IMR-90 (cell line): ENCODE measurements around the gene TBC1D22A.

ENCODE experiments used
- ELK1 ChIP-seq: fragments of 150-350 bp; IDR thresholded peaks from 2 replicates; pipeline ENCODE4 v1.6.1; 2016; ENCODE audit warnings: low read depth, mild to moderate bottlenecking, low read length, moderate library complexity, borderline replicate concordance
- MXI1 ChIP-seq: IDR thresholded peaks from 2 replicates; pipeline ENCODE4 v1.6.1; 2012; ENCODE audit warnings: low read depth, mild to moderate bottlenecking, low read length, moderate library complexity, borderline replicate concordance
- POLR2A ChIP-seq: IDR thresholded peaks from 2 replicates; pipeline ENCODE4 v1.6.1; 2012; ENCODE audit warnings: mild to moderate bottlenecking, low read depth, low read length
- TF ChIP-seq, protein P1 (sequence below): conservative IDR thresholded peaks from 2 replicates; pipeline ENCODE4 v1.5.1; 2012; ENCODE audit warnings: mild to moderate bottlenecking, low read depth, low read length, improper control_type of control experiment

DNA sequence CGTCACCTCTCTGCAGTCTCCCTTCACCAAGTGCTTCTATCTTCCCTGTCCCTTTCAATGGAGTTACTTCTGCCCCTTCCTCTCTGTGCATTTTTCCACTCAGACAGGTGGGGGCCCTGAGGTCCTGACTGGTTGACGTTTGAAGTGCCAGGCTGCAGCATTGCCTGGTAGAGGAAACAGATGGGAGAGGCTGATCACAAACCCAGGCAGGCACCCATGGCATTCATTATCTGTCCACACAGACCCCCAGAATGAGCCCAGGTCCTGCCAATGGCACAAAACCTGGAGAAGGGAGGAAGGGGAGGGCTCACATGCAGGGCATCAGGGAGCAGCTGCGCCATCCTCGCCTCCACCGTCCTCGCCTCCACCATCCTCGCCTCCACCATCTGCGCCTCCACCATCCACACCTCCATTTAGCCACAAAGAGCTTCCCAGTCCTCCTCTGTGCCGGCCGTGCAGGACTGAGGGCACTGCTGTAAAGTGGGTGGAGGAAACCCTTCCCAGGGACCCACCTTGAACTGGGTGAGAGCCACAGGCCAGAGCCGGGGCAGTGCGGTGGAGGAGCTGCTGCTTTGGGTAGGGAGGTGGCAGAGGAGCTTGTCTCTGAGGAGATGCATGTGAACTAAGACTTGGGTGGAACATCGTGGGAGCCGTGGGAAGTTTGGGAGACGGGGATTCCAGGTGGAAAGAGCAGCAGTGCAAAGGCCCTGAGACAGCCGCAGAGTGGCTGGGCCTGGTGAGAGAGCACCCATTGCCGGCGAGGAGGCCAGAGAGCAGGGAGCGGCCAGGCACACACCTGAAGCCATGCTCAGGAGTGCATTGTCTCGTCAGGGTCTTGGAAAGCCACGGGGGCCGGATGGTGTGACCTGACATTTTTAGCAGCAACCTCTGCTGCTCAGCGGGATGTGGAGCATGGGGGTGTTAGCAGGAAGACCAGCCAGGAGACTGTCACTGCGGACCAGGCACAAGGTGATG, 145.1 kb downstream of the TBC1D22A start:
- TF ChIP-seq, protein P1, sequence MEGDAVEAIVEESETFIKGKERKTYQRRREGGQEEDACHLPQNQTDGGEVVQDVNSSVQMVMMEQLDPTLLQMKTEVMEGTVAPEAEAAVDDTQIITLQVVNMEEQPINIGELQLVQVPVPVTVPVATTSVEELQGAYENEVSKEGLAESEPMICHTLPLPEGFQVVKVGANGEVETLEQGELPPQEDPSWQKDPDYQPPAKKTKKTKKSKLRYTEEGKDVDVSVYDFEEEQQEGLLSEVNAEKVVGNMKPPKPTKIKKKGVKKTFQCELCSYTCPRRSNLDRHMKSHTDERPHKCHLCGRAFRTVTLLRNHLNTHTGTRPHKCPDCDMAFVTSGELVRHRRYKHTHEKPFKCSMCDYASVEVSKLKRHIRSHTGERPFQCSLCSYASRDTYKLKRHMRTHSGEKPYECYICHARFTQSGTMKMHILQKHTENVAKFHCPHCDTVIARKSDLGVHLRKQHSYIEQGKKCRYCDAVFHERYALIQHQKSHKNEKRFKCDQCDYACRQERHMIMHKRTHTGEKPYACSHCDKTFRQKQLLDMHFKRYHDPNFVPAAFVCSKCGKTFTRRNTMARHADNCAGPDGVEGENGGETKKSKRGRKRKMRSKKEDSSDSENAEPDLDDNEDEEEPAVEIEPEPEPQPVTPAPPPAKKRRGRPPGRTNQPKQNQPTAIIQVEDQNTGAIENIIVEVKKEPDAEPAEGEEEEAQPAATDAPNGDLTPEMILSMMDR = no peak
- TF ChIP-seq ELK1 = no peak
- TF ChIP-seq POLR2A = no peak
- TF ChIP-seq MXI1 = no peak
